HL-60 (cell line): ENCODE measurements around the gene RITA1.

Experiments
- DNase-seq, 2 experiments: peaks; one replicate each; pipeline ENCODE4 v3.0.0-alpha.2; 2010 to 2020; ENCODE audit warnings: low read depth in 1 of 2, low spot score in 1 of 2
- H3K27ac ChIP-seq: fragments of 250-450 bp; sonication (Bioruptor Pico); replicated peaks from 2 replicates; pipeline ENCODE4 v1.5.1; 2020; ENCODE audit warnings: mild to moderate bottlenecking, moderate library complexity
- H3K27me3 ChIP-seq: fragments of 250-450 bp; sonication (Bioruptor Pico); 2 replicates; pipeline ENCODE4 v1.5.1; 2021; ENCODE audit warnings: mild to moderate bottlenecking, moderate library complexity; ENCODE audit not compliant: insufficient read depth, poor library complexity, severe bottlenecking
- H3K4me3 ChIP-seq: replicated peaks from 2 replicates; pipeline ENCODE4 v1.5.1; 2011; ENCODE audit warnings: mild to moderate bottlenecking, control low read depth, low read length; ENCODE audit not compliant: insufficient read depth
- GABPA ChIP-seq: IDR thresholded peaks from 2 replicates; pipeline ENCODE4 v1.6.1; 2012; ENCODE audit warnings: low read depth
- POLR2AphosphoS5 ChIP-seq: IDR thresholded peaks from 2 replicates; pipeline ENCODE4 v1.6.1; 2012; ENCODE audit warnings: low read depth
- SPI1 ChIP-seq: IDR thresholded peaks from 2 replicates; pipeline ENCODE4 v1.6.1; 2012; ENCODE audit warnings: low read depth, mild to moderate bottlenecking, borderline replicate concordance
- TF ChIP-seq, protein P1 (sequence below): IDR thresholded peaks from 2 replicates; pipeline ENCODE4 v1.6.1; 2012; ENCODE audit warnings: low read depth; ENCODE audit not compliant: insufficient replicate concordance
- TF ChIP-seq, protein P2 (sequence below): IDR thresholded peaks from one replicate; pipeline ENCODE4 v1.5.1; 2011; ENCODE audit warnings: low read length, control low read depth, inconsistent platforms; ENCODE audit not compliant: insufficient read depth

The RITA1 gene

DNA sequence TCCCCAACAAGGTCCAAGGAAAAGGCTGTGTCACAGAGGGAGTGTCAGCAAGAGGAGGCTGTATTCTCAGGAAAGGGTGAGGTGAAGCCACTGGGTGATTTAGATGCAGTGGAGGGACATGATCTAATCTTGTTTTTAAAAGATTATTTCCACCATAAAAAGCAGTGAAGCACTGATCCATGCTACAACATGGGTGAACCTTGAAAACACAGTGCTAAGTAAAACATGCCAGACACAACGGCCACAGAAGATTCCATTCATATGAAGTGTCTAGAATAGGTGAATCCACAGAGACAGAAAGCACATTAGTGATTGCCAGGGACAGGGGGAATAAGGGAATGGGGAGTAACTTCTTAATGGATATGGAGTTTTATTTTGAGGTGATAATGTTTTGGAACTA lies 12.8 kb downstream of the RITA1 start:
- H3K27me3 ChIP-seq, result no peaks in the 10 kb centered on the region
- no peak overlapping the region for H3K4me3 ChIP-seq
- TF ChIP-seq, protein P1, sequence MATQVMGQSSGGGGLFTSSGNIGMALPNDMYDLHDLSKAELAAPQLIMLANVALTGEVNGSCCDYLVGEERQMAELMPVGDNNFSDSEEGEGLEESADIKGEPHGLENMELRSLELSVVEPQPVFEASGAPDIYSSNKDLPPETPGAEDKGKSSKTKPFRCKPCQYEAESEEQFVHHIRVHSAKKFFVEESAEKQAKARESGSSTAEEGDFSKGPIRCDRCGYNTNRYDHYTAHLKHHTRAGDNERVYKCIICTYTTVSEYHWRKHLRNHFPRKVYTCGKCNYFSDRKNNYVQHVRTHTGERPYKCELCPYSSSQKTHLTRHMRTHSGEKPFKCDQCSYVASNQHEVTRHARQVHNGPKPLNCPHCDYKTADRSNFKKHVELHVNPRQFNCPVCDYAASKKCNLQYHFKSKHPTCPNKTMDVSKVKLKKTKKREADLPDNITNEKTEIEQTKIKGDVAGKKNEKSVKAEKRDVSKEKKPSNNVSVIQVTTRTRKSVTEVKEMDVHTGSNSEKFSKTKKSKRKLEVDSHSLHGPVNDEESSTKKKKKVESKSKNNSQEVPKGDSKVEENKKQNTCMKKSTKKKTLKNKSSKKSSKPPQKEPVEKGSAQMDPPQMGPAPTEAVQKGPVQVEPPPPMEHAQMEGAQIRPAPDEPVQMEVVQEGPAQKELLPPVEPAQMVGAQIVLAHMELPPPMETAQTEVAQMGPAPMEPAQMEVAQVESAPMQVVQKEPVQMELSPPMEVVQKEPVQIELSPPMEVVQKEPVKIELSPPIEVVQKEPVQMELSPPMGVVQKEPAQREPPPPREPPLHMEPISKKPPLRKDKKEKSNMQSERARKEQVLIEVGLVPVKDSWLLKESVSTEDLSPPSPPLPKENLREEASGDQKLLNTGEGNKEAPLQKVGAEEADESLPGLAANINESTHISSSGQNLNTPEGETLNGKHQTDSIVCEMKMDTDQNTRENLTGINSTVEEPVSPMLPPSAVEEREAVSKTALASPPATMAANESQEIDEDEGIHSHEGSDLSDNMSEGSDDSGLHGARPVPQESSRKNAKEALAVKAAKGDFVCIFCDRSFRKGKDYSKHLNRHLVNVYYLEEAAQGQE, result no peak
- TF ChIP-seq SPI1 (no peak), GABPA (no peak), POLR2AphosphoS5 (no peak)
- TF ChIP-seq, protein P2, sequence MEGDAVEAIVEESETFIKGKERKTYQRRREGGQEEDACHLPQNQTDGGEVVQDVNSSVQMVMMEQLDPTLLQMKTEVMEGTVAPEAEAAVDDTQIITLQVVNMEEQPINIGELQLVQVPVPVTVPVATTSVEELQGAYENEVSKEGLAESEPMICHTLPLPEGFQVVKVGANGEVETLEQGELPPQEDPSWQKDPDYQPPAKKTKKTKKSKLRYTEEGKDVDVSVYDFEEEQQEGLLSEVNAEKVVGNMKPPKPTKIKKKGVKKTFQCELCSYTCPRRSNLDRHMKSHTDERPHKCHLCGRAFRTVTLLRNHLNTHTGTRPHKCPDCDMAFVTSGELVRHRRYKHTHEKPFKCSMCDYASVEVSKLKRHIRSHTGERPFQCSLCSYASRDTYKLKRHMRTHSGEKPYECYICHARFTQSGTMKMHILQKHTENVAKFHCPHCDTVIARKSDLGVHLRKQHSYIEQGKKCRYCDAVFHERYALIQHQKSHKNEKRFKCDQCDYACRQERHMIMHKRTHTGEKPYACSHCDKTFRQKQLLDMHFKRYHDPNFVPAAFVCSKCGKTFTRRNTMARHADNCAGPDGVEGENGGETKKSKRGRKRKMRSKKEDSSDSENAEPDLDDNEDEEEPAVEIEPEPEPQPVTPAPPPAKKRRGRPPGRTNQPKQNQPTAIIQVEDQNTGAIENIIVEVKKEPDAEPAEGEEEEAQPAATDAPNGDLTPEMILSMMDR, result no peak
- H3K27ac ChIP-seq, result no peak overlapping the region
- no peak for DNase-seq

DNA sequence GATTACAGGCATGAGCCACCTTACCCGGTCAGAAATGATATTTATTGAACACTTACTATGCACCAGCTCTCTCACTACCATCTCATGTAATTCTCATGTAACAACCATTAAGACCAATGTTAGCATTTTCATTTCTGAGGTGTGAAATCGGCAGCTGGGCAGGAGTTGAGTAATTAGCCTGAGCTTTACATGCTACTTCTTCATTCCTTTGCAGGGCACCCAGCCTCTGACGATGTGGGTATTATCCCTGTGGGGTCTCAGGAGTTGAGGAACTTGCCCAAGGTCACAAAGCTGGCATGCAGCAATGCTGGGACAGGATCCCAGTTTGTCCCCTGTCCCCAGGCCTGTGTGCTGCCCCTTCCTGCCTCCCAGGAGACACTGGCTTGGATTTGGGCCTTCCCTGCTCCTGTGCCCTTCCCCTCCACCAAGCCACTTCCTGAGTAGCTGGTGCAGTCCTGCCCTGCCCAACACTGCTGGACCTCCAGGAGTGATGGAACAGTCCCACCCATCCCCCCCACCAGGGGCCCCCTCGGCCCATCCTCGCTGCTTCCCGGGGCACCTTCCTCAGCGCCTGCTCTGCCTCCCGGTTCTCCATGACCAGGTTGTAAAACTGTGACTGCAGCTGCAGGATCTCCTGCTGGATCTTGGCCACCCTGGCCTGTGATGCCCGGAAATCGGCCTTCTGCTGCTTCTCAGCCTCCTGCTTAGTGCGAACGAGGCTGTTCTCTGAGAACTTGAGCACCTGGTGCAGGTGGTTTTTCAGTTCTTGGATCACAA lies 14.7 kb downstream of the RITA1 start:
- DNase-seq, result peak in 1 of 2 experiments; percentile 81
- Histone ChIP-seq H3K4me3 (no peak overlapping the region), H3K27ac (no peak overlapping the region), H3K27me3 (no peaks in the 10 kb centered on the region)
- TF ChIP-seq GABPA (no peak), POLR2AphosphoS5 (peak; percentile 35; the same call in 1 of the 2 replicates), SPI1 (no peak; the same call in 1 of the 2 replicates)
- TF ChIP-seq, protein P1, result no peak
- TF ChIP-seq, protein P2, result no peak

DNA sequence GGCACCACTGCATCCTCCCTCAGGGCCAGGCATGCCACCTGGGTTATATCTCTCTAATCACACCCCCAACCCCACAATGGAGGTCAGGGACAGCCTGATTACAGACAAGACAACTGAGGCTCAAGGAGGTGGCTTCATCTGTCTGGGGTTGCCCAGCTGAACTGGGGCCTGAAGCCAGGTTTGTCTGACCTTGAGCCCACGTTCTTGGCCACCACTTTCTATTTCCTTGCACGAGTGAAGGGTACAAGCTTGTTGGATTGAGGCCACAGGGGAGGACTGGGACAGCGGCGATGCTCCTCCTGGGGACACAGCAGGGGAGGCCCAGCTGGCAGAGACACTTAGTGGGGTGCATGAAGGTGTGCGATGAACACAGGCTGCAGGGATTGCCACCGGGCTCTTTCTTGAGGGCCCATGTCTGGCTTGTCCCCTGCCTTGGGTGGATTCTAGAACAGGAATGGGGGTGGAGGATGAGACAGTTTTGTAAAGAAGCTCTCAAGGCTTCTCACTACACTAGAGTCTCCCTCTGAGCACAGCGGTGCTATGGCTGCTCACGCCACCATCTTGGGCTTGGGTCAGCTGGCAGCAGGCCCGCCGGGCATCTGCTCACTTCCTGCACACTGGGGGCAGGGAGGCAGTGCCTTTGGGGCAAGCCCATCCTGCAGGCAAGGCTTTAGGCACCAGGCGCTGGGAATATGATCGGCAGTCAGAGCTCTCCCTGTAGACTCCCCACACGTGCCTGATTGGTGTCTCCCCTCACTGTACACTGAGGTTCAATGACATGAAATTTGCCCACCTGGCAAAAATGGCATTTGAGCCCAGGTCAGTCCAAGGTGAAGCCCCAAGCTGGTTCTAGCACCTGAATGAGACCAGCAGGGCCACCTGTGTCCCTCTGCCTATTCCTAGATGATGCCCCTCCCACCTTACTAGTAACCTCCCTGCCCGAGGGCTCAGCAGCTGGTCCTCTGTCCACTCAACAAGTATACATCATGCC lies 16.0 kb downstream of the RITA1 start:
- no peak overlapping the region for H3K4me3 ChIP-seq
- no peak overlapping the region for H3K27ac ChIP-seq
- TF ChIP-seq, protein P2, result no peak

More for the DNA sequence above, 16.0 kb downstream of the RITA1 start:
- no peaks in the 10 kb centered on the region for H3K27me3 ChIP-seq
- no peak for DNase-seq
